Activated T-helper 1 cell treated with anti-CD3 and anti-CD28 coated beads, Interleukin-2, amount 50 U/mL, for 16 hours (primary cell): ENCODE results near the gene SEPTIN10.
"Not testable (repeated sequence)": the region's sequence is repeated elsewhere in the genome, so short reads cannot be mapped to it uniquely, and the experiment has no call there.

Experiments
- DNase-seq, 2 donors: peaks; one replicate each; pipeline ENCODE4 v3.0.0-alpha.2; 2020; ENCODE audit warnings: low read depth in 1 of 2, low spot score in 1 of 2

SEPTIN10 gene

DNA sequence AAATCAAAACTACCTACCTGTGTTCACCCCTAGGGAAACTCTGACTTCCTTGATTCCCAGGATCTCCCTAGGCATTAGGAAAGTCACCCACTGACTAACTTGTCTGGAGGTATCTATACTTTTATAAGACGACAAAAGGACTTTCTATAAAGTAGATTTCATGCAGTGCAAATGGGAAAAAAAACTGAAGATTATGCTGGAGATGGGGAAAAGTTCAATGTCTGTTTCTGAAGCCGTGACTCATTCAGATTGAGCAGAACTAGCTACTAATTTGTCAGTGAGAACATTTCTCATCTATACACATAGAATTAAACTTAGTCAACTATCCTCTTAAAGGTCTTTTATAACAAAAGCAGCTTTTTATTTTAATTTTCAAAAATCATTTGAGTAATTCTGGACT is 6.0 kb downstream of the SEPTIN10 start:
- no peak for DNase-seq

GRCh38 chr2:109604597-109604996 is 9.2 kb downstream of the SEPTIN10 start:
- no peak for DNase-seq

GRCh38 chr2:109602617-109603188 is 11.1 kb downstream of the SEPTIN10 start:
- DNase-seq, result no peak

DNA sequence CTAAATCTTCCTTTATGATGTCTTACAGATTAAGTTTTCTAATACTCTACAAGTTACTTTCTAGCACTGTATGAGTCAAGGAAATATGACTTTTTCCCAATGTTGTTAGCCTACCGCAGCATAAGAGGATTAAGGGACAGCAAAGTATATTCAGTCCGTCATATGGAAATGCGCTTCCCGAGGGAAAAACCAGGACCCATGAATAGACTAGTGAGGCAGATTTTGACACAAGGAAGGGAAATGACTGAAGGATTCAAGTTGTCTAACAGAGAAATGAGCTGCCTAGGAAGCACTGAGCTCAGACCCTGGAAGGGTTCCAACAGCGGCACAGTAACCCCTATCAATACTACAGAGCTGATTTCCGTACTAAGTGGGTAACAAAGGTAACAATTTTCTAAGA is 12.0 kb downstream of the SEPTIN10 start:
- DNase-seq, result no peak

DNA sequence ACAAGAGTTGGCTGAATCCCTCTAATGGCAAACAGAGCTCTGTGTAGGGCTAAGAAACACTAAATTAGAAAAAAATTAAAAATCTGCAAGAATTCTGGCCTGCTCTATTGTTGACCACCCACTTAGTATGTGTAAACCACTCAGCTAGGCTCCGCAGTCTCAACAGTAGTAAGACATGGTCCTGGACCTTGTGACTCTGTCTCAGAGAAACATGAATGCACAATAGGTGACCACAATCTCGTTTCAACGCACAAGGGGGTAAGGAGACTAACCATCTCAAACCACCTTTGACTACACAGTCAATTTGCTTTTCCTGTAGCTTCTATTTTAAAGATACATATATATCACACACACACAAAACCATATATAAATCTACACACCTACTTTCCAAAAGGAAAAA is 16.5 kb downstream of the SEPTIN10 start:
- no peak for DNase-seq

GRCh38 chr2:109595644-109596043 is 18.1 kb downstream of the SEPTIN10 start:
- DNase-seq, result no peak

- no peak for DNase-seq
Observed at GRCh38 chr2:109594246-109594885, 19.4 kb downstream of the SEPTIN10 start.

- DNase-seq, result no peak
Observed at GRCh38 chr2:109592905-109593304, 20.9 kb downstream of the SEPTIN10 start.

- DNase-seq, result no peak
Observed at GRCh38 chr2:109591206-109591605, 22.6 kb downstream of the SEPTIN10 start.

DNA sequence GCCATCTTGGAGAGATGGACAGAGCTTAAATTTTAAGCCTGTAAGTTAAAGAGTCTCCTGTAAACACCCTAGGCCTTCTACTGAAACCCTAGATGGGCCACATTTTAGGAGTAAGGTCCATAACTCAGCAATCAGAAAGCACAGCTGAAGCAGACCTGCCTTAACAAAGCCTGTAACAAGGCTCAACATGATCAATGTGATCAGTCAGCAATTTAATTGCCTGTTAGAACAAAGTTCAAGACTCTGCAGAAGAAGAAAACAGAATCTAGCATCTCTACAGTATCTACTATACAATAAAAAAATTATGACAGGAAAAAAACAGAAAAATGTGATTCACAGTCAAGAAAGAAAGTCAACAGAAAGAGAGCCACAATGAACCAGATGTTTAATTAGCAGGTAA is 27.1 kb downstream of the SEPTIN10 start:
- no peak for DNase-seq

GRCh38 chr2:109582928-109583895 is 30.6 kb downstream of the SEPTIN10 start:
- DNase-seq, result no peak

DNA sequence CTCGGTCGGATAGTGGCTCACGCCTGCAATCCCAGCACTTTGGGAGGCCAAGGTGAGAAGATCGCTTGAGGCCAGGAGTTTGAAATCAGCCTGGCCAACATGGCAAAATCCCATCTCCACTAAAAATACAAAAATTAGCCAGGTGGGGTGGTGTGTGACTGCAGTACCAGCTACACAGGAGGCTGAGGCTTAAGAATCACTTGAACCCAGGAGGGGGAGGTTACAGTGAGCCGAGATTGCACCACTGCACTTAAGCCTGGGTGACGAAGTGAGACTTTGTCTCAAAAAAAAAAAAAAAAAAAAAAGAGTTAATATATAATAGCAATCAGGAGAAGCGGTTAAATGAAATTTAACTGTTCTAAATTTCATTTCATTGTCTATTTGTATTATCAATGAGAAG is 36.1 kb downstream of the SEPTIN10 start:
- DNase-seq, result not testable (repeated sequence)

GRCh38 chr2:109575373-109575772 is 38.4 kb downstream of the SEPTIN10 start:
- DNase-seq, result no peak

GRCh38 chr2:109563980-109564550 is 49.7 kb downstream of the SEPTIN10 start:
- DNase-seq, result no peak

GRCh38 chr2:109563288-109563687 is 50.5 kb downstream of the SEPTIN10 start:
- no peak for DNase-seq

DNA sequence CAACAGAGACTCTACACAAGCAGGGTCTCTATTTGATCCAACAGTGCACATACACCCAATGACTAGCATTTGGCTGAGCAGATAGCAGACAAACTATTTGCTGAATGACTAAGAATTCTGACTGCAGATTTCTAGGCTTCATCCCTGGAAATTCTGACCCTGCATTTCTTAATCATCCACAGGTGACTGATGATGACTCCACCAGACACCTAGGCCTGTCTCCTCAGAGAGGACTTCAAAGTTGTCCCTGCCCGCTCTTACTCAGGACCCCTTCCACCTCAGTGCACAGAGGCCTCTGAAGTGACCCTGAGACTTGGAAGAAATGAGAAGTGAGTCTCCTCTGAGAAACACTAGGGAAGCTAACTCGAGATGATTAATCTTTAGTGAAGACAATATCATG is 51.3 kb downstream of the SEPTIN10 start:
- no peak for DNase-seq

DNA sequence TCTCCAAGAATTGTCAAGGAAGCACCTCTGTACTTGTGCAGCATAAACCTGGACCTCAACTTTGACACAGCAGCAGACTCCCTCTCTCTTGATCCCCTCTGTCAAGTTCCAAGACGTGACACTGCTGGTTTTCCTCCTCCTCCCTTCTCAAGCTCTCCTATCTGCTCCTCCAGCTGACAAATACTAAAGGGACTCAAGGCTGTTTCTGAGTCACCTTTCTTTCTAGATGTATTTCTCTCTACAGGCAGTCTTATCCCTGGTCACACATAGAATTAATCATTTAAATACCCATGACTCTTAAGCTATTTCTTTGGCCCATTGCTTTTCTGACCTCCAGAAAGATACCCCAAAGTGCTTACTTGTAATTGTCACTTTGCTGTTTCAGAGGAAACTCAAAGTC is 53.5 kb downstream of the SEPTIN10 start:
- no peak for DNase-seq

- no peak for DNase-seq
Observed at GRCh38 chr2:109558076-109558882, 55.5 kb downstream of the SEPTIN10 start.

- DNase-seq, result no peak
Observed at GRCh38 chr2:109557309-109557708, 56.5 kb downstream of the SEPTIN10 start.

DNA sequence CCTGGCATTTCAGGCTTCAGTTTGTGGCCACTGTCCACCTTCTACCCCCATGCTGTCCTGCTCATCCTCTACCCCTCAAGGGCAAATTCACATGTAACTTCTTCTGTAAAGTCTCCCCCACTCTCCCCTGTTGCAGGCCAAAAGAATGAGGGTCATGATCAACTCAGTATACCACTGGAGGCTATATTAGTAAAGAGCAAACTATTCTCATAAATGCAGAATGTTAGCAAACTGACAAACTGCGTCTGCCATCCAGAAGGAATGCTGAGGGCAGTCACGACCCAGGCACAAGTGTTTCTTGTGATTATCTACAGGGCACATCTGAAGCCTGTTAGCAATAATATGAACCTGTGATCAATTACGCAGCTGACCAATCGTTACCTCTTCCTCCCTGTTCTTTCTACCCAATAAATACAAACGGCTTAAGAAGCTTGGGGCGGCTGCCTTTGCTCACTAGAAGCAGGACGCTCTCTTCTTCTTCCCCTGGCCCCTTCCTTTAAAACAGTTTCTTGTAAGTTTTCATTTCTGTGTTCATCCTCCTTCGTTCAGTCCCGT is 58.3 kb downstream of the SEPTIN10 start:
- no peak for DNase-seq

DNA sequence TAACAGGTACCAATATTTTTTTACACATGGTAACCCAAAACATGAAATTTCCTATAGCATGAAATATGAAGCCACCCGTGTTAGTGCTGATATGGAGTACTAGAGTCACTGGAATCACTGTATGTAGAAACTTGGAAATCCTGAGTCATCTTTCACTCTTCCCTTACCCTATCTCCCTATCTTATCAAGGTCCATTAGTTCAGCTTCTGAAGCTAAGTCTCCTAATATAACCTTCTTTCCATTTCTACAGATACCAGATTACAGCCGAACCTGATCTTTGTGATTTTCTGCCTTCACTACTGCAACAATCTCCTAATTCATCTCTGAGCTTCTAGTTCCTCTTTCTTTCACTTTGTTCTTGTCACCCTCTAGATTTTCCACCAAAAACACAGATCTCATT is 59.0 kb downstream of the SEPTIN10 start:
- DNase-seq, result no peak
